A549 treated with ZK216348 at 1 μM for 4 hours (cell line): ENCODE measurements around the gene LIMA1. TPM values are rescaled to one million over a fixed set of nuclear protein-coding genes. Genes with fewer than 3 reads are reported as not detected.

Experiments used
- total RNA-seq: library from RNA; stranded (reverse); fragments of 200-300 nt; extraction: Qiagen RNA extraction; gene quantifications from 5 replicates; pipeline ENCODE4 v1.2.3, GENCODE V29; 2022; ENCODE audit warnings: low read depth

Gene LIMA1
- 4.9 to 9.0 TPM (median 6.4 TPM) in 5 replicates for total RNA-seq

GRCh38 chr12:50283229-50283923 is at the start of gene LIMA1:
Gene LIMA1 (minus strand): TSS chr12:50283520. CDS start chr12:50248751, 34,769 bp downstream.

DNA sequence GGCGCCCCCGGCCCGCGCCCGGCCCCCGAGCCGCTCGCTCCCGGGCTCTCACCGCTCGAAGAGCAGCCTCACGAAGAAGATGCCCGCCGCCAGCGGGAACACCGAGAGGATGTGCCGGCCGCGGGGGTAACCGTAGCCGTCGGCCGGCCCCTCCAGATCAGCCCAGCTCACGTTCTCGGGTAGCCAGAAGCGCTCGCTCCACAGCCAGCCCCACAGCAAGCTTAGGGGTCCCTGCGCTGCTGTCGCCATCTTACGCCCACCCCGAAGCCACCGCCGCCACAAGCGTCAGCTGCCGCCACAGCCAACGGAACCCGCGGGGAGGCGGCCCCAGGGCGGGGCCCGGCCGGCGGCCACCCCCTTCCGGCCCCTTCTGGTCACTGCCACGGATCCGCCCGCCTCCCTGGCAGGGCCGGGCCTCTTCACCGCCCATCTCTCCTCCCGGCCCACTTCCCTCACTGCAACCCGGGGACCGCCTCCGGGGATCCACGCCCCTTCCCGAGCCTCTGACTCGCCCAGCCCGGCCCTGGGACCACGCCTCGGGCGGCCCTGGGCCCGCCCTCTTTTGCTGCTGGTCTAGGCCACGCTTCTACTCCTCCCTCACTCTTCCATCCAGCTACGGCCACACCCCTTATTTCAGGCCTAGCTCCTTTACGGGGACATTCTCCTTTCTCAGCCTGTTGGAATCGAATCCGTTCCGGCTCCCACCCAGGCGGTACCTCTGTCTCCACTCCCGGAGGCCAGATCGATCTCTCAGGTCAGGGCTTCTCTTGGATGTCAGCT is 116.1 kb downstream of the LIMA1 start, which contains the start of gene CERS5:
Gene CERS5 (minus strand): TSS at position 321 of the 780 bp plus-strand sequence. CDS start 72 bp downstream, at position 249.

Other genes with a start within 250 kb of the LIMA1 start
- gene ASIC1, start 225.9 kb downstream of the LIMA1 start, total RNA-seq: 3.8 to 7.6 TPM (median 6.0 TPM) in 5 replicates
- 60.7 to 67.8 TPM (median 63.5 TPM) in 5 replicates for gene SMARCD1, start 198.2 kb downstream of the LIMA1 start, total RNA-seq
- 0.07 to 0.52 TPM (median 0.12 TPM) in 4 of 5 replicates, not detected in the other for gene GPD1, start 179.5 kb downstream of the LIMA1 start, total RNA-seq
- gene COX14, start 171.3 kb downstream of the LIMA1 start, total RNA-seq: 59.8 to 79.3 TPM (median 71.2 TPM) in 5 replicates
- 24.3 to 33.2 TPM (median 25.7 TPM) in 5 replicates for gene CERS5, start 116.2 kb downstream of the LIMA1 start, total RNA-seq
- not detected in 5 replicates for gene FAM186A, start 113.1 kb upstream of the LIMA1 start, total RNA-seq
- 33.5 to 52.6 TPM (median 41.8 TPM) in 5 replicates for gene LARP4, start 117.4 kb upstream of the LIMA1 start, total RNA-seq
- 11.9 to 19.0 TPM (median 16.5 TPM) in 5 replicates for gene DIP2B, start 221.5 kb upstream of the LIMA1 start, total RNA-seq